Astrocyte (in vitro differentiated cells and primary cell): Measurements from ENCODE around the gene MSL2. TPM values are rescaled to one million over a fixed set of nuclear protein-coding genes. Genes with fewer than 3 reads are reported as not detected.
"Not testable (repeated sequence)": the region's sequence is repeated elsewhere in the genome, so short reads cannot be mapped to it uniquely, and the experiment has no call there.

Experiments
- DNase-seq: peaks from one replicate; pipeline ENCODE4 v3.0.0-alpha.2; 2010; ENCODE audit warnings: low read depth
- FAIRE-seq: peaks from 2 replicates; lab custom pipeline; 2011; peaks lifted over from hg19 to GRCh38; lab: Jason Lieb, UNC
- H2AFZ ChIP-seq: 2 replicates; pipeline ENCODE4 v1.6.0; 2012; ENCODE audit warnings: low read depth, low read length, inconsistent platforms
- H3K27ac ChIP-seq: 2 replicates; pipeline ENCODE4 v1.5.1; 2011; ENCODE audit warnings: low read depth, low read length, inconsistent platforms
- H3K27me3 ChIP-seq: 2 replicates; pipeline ENCODE4 v1.6.0; 2011; ENCODE audit warnings: low read length, inconsistent platforms; ENCODE audit not compliant: insufficient read depth
- H3K36me3 ChIP-seq: 2 replicates; pipeline ENCODE4 v1.5.1; 2011; ENCODE audit warnings: low read length, inconsistent platforms; ENCODE audit not compliant: insufficient read depth
- H3K4me1 ChIP-seq: 2 replicates; pipeline ENCODE4 v1.5.1; 2011; ENCODE audit warnings: low read length, inconsistent platforms; ENCODE audit not compliant: insufficient read depth
- H3K4me2 ChIP-seq: 2 replicates; pipeline ENCODE4 v1.6.0; 2012; ENCODE audit warnings: low read length, inconsistent platforms
- H3K4me3 ChIP-seq: 2 replicates; pipeline ENCODE4 v1.5.1; 2011; ENCODE audit warnings: low read depth, mild to moderate bottlenecking, low read length, inconsistent platforms; ENCODE audit not compliant: insufficient read depth
- H3K79me2 ChIP-seq: 2 replicates; pipeline ENCODE4 v1.6.0; 2012; ENCODE audit warnings: mild to moderate bottlenecking, low read length, inconsistent platforms; ENCODE audit not compliant: insufficient read depth
- H3K9ac ChIP-seq: 2 replicates; pipeline ENCODE4 v1.6.0; 2012; ENCODE audit warnings: mild to moderate bottlenecking, low read length, inconsistent platforms
- H3K9me3 ChIP-seq: 2 replicates; pipeline ENCODE4 v1.5.1; 2012; ENCODE audit warnings: low read depth, mild to moderate bottlenecking, low read length, inconsistent platforms; ENCODE audit not compliant: insufficient read depth
- H4K20me1 ChIP-seq: 2 replicates; pipeline ENCODE4 v1.6.0; 2012; ENCODE audit warnings: low read length, inconsistent platforms; ENCODE audit not compliant: insufficient read depth
- H3K27ac Mint-ChIP-seq: one replicate; pipeline ENCODE4 v1.8.0; 2021; ENCODE audit warnings: mild to moderate bottlenecking, mixed read lengths; ENCODE audit not compliant: unreplicated experiment
- H3K27me3 Mint-ChIP-seq: one replicate; pipeline ENCODE4 v1.8.0; 2021; ENCODE audit warnings: low read depth, mixed read lengths; ENCODE audit not compliant: unreplicated experiment
- H3K36me3 Mint-ChIP-seq: one replicate; pipeline ENCODE4 v1.8.0; 2021; ENCODE audit warnings: low read depth, mixed read lengths; ENCODE audit not compliant: unreplicated experiment
- H3K4me1 Mint-ChIP-seq: one replicate; pipeline ENCODE4 v1.8.0; 2021; ENCODE audit warnings: low read depth, mixed read lengths; ENCODE audit not compliant: unreplicated experiment
- H3K4me3 Mint-ChIP-seq: one replicate; pipeline ENCODE4 v1.8.0; 2021; ENCODE audit warnings: mild to moderate bottlenecking, moderate library complexity, mixed read lengths; ENCODE audit not compliant: unreplicated experiment
- H3K9me3 Mint-ChIP-seq: one replicate; pipeline ENCODE4 v1.8.0; 2021; ENCODE audit warnings: mild to moderate bottlenecking, mixed read lengths; ENCODE audit not compliant: unreplicated experiment
- EZH2 ChIP-seq: IDR thresholded peaks from 2 replicates; pipeline ENCODE4 v1.6.1; 2012; ENCODE audit warnings: mild to moderate bottlenecking, low read length, inconsistent platforms; ENCODE audit not compliant: insufficient read depth
- total RNA-seq: library from RNA; stranded (reverse); gene quantifications from 2 replicates; pipeline ENCODE4 v1.2.1, GENCODE V29; 2021
- TF ChIP-seq, protein P1 (sequence below): IDR thresholded peaks from 2 replicates; pipeline ENCODE4 v1.5.1; 2011; ENCODE audit warnings: low read depth, mild to moderate bottlenecking, inconsistent platforms, low read length, moderate library complexity; ENCODE audit not compliant: insufficient read depth

MSL2 gene
- total RNA-seq, 1 donor from 2014 or later: 20.1 TPM

DNA sequence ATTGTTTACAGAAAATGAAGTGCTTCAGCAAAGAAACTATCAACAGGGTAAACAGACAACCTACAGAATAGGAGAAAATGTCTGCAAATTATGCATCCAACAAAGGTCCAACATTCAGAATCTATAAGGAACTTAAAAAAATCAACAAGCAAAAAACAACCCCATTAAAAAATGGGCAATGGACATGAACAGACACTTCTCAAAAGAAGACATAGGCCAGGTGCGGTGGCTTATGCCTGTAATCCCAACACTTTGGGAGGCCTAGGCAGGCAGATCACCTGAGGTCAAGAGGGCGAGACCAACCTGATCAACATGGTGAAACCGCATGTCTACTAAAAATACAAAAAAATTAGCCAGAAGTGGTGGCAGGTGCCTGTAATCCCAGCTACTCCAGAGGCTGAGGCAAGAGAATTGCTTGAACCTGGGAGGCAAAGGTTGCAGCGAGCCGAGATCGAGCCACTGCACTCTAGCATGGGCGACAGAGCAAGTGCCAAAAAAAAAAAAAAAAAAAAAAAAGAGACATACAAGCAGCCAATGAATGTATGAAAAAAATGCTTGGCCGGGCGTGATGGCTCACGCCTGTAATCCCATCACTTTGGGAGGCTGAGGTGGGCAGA, 2.4 kb upstream of the MSL2 start:
- not testable (repeated sequence) for H3K9me3 ChIP-seq, H3K4me3 Mint-ChIP-seq, H3K27ac ChIP-seq, H3K4me1 Mint-ChIP-seq, H3K4me2 ChIP-seq, H3K9me3 Mint-ChIP-seq, H3K27me3 Mint-ChIP-seq, H3K4me1 ChIP-seq, DNase-seq, H3K36me3 Mint-ChIP-seq, H3K36me3 ChIP-seq, H3K27me3 ChIP-seq, H3K27ac Mint-ChIP-seq, H3K9ac ChIP-seq, H3K4me3 ChIP-seq, H2AFZ ChIP-seq, FAIRE-seq
- Histone ChIP-seq H3K79me2 (peaks cover 26% of the 10 kb centered on the region), H4K20me1 (peaks cover 17% of the 10 kb centered on the region)

DNA sequence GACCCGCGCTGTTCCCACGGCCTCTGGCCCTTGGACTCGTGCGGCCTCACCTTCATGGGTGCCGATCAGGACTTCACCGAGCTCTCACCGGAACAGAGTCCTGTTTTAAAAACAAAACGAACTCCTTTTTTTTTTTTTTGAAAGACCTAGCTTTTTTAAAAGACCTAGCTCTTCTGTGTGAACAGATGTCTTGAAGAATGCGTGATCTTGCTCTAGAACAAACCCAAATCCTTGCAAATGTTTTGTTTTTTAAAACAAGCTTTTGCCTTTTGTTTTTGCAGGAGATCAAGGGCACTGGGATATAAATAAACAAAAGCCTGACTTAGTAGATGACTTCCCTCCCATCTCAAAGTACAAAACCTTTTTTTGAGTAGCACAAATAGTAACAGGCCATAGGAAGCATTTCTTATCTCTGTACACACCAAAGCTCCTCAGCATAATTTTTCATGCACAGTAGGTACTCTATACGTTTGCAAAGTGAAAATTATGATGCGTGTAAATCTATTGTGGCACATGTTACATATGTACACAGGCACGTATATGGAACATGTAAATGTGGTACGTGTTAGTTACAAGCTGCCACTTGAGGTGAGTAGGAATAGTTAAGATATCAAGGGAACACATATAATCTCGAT, 1.1 kb upstream of the MSL2 start:
- Mint-ChIP-seq H3K9me3 (no peaks in the 10 kb centered on the region), H3K27ac (peak overlapping the region; percentile 96), H3K36me3 (peaks cover 8% of the 10 kb centered on the region), H3K4me1 (peaks cover 14% of the 10 kb centered on the region), H3K4me3 (peak overlapping the region; percentile 93), H3K27me3 (no peaks in the 10 kb centered on the region)
- peaks cover 30% of the 10 kb centered on the region for H4K20me1 ChIP-seq
- DNase-seq: no peak
- TF ChIP-seq EZH2: no peak
- TF ChIP-seq, protein P1, sequence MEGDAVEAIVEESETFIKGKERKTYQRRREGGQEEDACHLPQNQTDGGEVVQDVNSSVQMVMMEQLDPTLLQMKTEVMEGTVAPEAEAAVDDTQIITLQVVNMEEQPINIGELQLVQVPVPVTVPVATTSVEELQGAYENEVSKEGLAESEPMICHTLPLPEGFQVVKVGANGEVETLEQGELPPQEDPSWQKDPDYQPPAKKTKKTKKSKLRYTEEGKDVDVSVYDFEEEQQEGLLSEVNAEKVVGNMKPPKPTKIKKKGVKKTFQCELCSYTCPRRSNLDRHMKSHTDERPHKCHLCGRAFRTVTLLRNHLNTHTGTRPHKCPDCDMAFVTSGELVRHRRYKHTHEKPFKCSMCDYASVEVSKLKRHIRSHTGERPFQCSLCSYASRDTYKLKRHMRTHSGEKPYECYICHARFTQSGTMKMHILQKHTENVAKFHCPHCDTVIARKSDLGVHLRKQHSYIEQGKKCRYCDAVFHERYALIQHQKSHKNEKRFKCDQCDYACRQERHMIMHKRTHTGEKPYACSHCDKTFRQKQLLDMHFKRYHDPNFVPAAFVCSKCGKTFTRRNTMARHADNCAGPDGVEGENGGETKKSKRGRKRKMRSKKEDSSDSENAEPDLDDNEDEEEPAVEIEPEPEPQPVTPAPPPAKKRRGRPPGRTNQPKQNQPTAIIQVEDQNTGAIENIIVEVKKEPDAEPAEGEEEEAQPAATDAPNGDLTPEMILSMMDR: no peak
- H3K27me3 ChIP-seq: no peaks in the 10 kb centered on the region
- H3K36me3 ChIP-seq: no peaks in the 10 kb centered on the region
- peak overlapping the region; percentile 98 for H3K27ac ChIP-seq
- peak overlapping the region; percentile 91 for H3K9ac ChIP-seq
- peak overlapping the region; percentile 90 for H3K4me3 ChIP-seq
- peaks cover 39% of the 10 kb centered on the region for H3K79me2 ChIP-seq
- FAIRE-seq: no peak
- no peaks in the 10 kb centered on the region for H3K9me3 ChIP-seq
- H3K4me2 ChIP-seq: peak overlapping the region; percentile 90
- H2AFZ ChIP-seq: peak overlapping the region; percentile 90
- peaks cover 10% of the 10 kb centered on the region for H3K4me1 ChIP-seq

DNA sequence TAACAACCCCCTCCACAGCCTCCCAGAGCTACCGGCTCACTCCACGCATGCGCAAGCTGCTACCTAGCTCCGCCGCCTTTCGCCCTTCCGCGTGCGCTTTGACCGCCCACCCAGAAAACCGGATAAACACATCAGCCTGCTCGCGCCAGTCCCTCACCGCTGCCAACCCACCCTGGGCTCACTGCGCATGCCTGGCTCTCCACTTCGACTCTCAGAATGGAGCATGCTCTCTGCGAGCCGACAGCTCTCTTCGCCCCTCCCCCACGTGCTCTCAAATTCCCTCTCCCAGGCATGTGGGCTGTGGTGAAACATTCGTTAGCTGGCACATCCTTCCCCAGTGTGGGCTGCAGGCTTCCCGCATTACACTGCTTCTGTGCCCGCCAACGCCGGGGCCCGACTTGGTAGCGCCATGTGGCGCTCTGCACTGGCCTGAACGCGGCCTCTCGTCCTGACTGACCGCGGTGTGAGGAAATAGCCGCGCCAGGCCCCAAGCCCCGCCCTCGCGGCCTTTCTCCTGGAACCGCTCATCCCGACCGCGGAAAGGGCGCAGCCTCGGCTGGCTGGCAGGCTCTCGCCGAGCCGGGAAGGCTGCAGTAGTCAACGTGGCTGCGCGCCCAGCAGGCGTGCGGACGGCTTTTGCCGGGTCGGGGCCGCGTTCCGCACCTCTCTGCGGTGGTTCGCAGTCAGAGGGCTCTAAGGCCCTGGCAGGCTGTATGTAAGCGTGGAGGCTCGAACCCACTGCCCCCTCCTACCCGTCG, 445 bp upstream of the MSL2 start:
- DNase-seq (peak; percentile 98), FAIRE-seq (no peak)
- H4K20me1 ChIP-seq: peaks cover 36% of the 10 kb centered on the region
- no peaks in the 10 kb centered on the region for H3K9me3 ChIP-seq
- no peaks in the 10 kb centered on the region for H3K27me3 ChIP-seq
- peaks cover 10% of the 10 kb centered on the region for H3K4me1 ChIP-seq
- H3K36me3 Mint-ChIP-seq: peaks cover 8% of the 10 kb centered on the region
- H3K4me1 Mint-ChIP-seq: peaks cover 16% of the 10 kb centered on the region
- H3K9me3 Mint-ChIP-seq: no peaks in the 10 kb centered on the region
- peak overlapping the region; percentile 90 for H2AFZ ChIP-seq
- peak overlapping the region; percentile 90 for H3K4me2 ChIP-seq
- peak overlapping the region; percentile 90 for H3K4me3 ChIP-seq
- peak overlapping the region; percentile 96 for H3K27ac Mint-ChIP-seq
- TF ChIP-seq, protein P1: no peak
- no peaks in the 10 kb centered on the region for H3K27me3 Mint-ChIP-seq
- peak overlapping the region; percentile 98 for H3K27ac ChIP-seq
- H3K79me2 ChIP-seq: peaks cover 46% of the 10 kb centered on the region
- peak overlapping the region; percentile 93 for H3K4me3 Mint-ChIP-seq
- no peaks in the 10 kb centered on the region for H3K36me3 ChIP-seq
- peak overlapping the region; percentile 91 for H3K9ac ChIP-seq
